Occipital lobe (tissue), 2 donors: Measurements from ENCODE around the gene RBP7. TPM values are rescaled to one million over a fixed set of nuclear protein-coding genes. Genes with fewer than 3 reads are reported as not detected.
"Not testable (repeated sequence)": the region's sequence is repeated elsewhere in the genome, so short reads cannot be mapped to it uniquely, and the experiment has no call there.

Experiments
- DNase-seq: peaks from one replicate; lab custom pipeline; 2025; lab: John Stamatoyannopoulos, UW
- total RNA-seq: library from RNA; depleted of rRNA; stranded (reverse); fragments of >200 nt; gene quantifications from one replicate; pipeline ENCODE4 v1.2.3, GENCODE V29; 2014

The RBP7 gene
- total RNA-seq, 1 donor from 2014 or later = not detected

DNA sequence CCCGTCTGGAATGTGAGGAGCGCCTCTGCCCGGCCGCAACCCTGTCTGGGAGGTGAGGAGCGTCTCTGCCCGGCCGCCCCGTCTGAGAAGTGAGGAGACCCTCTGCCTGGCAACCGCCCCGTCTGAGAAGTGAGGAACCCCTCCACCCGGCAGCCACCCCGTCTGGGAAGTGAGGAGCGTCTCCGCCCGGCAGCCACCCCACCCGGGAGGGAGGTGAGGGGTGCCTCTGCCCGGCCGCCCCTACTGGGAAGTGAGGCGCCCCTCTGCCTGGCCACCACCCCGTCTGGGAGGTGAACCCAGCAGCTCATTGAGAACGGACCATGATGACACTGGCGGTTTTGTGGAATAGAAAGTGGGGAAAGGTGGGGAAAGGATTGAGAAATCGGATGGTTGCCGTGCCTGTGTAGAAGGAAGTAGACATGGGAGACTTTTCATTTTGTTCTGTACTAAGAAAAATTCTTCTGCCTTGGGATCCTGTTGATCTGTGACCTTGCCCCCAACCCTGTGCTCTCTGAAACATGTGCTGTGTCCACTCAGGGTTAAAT is 32.0 kb downstream of the RBP7 start:
- DNase-seq = not testable (repeated sequence)

DNA sequence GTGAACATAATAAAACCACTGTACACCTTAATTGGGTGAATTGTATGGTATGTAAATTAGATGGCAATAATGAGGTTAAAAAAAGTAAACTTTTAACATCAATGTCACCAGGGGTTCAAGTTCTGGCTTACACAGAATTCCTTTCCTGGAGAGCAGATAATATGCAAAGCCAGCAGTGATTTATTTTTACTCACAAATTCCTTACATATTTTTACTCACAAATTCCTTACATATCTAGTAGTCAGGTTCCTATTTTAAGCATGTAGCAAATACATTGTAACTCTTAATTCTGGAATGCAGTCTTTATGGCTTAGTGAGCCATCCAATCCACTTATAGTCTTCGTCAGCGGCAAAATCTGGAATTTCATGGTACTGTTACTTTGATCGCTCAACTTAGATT is 34.4 kb downstream of the RBP7 start:
- DNase-seq = no peak

DNA sequence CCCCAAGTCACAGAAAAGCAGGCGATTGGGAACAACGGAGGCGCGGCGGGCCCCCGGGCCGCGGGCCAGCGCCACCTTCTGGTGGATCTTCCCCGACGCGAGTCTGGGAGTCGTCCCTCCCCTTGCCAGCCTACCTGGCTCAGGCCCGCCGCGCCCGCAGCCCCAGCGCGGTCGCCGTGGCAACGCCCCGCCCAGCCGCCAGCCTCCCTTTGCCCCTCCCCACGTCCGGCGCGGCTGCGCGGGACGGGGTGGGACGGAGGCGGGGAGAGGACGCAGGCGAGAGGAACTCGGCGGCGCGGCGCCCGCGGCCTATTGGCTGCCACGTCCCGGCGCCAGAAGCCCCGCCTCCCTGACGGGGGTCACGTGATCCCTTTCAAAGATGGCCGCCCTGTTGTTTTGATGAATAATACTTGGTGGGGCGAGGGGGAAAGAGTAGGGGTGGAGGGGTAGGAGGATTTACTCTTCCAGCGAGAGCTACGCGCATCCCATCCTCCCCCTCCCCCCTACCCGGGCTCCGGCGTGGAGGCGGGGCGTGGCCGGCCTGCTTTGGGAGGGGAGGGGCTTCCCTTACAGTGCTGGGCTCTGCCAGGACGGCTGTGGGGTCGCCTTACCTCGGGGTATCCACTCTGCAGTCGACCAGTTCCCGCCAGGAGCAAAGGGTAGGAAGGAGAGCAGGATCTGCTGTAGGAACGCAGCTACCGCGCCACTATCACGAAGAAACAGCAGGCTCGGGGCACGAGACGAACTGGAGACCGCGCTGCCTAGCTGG is 35.7 kb downstream of the RBP7 start, which contains the start of gene UBE4B:
Gene UBE4B, plus strand, starts transcription at position 369 of the 769 bp plus-strand sequence. CDS start 713 bp downstream, outside the sequence.
- peak; percentile 98 for DNase-seq

DNA sequence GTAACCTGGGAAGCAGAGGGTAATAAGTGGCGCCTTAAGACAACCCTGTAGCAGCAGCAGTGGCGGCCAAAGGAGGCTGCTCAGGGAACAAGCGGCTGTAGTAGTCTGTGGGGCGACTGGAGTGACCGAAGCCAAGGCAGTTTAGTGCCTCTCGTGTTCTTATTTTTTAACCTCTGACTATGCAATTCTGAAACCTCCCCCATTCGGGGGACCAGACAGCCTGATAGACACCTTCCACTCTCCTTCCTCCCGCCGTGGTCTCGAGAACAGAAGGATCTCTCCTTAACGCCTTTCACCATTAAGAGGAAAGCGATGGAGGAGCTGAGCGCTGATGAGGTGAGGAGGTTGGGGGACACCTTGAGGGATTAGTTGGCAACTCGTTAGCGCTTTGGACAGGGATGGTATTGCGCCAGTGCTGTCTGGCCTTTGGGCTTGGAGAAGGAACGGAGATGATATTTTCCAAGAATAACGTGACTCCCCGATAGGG is 36.4 kb downstream of the RBP7 start:
- peak; percentile 72 for DNase-seq

DNA sequence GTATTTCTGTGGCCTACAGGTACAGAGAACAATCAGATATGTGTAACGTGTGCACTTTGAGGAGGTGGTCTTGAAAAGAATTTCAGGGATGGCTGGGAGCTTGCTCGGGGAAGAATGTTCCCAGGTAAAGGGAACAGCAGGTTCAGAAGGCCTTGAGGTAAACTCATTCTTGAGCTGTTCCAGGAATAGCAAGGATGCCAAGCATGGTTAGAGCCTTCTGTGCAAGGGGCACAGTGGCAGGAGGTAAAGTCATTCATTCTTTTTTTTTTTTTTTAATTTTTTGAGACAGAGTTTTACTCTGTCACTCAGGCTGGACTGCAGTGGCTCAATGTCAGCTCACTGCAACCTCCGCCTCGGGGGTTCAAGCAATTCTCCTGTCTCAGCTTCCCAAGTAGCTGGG is 45.7 kb downstream of the RBP7 start:
- no peak for DNase-seq

DNA sequence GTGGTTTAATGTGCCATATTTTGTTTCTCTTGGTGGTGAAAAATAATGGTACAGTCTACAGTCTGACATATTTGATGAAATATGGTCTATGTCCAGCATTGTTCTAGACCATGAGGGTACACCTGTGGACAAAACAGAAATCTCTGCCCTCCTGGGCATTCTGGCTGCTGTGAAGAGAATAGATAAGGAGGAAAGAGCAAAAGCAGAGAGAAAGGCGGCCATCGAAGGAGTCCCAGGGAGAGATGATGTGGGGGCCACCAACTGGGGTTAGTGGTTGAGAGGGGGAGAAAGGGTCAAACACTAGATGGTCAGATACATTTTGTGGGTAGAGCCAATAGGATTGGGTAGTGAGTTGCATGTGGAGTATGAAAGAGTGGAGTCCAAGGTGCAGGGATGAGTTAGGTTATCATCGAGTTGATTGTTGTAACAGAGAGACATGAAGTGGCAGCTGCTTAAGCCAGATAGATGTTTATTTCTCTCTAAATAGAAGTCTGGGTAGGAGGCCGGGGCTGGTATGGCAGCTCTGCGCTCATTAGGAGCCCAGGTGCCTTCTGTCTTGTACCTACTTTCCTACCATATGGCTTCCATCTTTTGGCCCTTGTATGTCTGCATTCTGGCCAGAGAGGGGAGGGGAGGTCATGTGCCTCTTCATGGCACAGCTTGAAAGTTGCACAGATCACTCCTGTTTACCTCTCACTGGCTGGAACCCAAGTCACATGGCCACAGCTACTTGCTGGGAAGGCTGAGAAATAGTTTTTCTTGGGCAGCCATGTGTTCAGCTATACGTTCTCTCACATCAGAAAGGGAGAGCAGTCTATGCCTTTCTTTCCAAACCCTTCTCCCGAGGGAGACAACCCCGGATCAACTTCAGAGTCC is 48.7 kb downstream of the RBP7 start:
- DNase-seq = no peak

DNA sequence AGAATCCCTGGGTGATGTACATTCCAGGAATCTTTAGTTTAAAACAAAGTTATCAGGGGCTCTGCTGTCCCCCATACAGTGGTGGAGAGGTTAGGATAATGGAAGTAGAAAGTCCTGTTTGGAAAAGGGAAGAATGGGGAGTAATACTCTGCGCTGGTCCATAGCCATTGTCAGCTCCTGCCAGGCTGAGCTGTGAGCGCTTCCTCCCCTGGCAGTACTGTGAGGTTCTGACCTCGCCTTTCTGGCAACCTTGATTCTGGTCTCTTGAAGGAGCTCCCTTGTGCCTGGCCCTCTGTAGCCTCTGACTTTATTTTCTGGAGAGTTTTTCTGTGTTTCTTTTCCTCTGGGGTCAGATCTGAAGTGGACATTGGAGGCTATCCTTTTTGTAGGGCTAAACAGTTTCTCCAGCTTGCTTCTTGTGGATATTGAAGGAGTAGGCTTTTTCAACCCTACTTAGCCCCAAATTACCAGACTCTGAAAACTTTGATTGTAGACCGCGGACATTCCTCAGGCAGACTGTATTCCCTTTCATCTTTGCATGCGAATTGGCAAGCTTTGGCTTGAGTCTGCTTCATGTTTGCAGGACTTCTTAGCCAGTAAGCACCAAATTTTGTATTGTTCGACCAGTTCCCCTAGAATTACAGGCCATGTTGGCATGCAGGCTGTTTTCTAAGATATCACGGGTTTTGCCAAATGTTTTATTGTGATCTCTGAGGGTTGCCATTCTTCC is 49.5 kb downstream of the RBP7 start:
- DNase-seq = no peak

DNA sequence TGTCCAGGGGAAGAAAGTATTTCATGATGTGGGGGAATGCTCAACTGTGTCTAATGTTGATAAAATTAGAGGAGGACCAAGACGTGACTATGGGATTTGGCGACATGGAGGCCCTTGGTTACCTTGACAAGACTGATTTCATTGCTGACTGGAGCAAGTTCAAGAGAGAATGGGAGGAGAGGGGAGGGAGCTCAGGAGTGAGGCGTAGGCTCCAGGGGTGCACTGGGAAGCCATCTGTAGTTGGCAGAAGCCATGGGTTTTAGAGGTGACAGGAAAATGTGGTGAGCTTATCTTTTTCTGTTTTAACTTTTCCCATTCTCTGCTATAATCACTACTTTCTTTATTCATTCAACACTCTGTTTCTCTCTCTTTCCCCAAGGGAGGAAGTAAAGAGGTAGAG is 51.6 kb downstream of the RBP7 start:
- DNase-seq = no peak

DNA sequence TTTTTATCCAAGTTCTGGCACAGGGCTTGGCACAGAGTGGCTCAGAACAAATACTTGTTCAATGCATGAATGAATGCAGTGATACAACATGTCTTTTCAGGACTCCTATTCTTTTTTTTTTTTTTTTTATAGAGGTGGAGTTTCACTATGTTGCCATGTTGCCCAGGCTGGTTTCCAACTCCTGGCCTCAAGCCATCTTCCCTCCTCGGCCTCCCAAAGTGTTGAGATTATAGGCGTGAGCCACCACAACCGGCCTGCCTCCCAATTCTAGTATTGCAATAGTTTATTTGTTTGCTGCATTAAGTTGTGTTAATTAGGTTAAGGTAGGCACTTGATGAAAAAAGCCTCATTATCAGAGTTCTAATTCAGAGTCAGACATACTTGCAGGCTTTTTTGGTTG is 53.6 kb downstream of the RBP7 start:
- DNase-seq = no peak

DNA sequence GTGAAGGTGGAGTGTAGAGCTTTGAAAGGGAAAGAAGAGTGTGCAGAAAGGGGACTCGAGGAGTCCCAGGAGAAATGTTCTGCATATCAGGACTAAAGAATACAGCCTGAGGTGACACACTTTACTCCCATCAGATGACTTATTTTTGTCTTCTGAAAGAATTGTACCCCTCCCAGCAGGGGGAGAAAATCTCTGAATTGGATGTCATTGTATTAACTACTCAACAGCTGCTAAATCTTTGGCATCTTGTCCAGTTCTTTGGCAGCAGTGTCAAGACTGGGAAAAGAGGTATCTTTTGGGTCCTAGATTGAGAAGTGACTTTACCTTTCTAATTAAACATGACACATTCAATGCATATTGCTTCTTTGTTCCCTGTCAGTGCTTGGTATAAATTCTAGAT is 54.6 kb downstream of the RBP7 start:
- no peak for DNase-seq

DNA sequence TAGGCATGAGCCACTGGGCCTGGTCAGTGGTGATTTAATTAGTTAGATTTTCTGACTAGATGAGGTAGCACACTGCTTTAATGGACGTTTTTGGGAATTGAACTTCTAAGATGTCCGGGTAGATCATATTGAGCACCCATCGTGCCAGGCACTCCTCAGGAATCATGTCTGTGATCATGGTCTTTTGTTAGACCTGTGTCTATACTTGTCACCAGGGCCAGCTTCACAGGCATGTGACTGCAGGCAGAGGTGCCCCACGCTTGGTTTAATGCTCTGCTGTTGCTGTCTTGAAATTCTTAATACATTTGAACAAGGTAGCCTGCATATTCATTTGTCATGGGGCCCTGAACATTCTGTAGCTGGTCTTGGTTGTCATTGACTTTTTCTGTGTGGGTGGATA is 55.3 kb downstream of the RBP7 start:
- no peak for DNase-seq

DNA sequence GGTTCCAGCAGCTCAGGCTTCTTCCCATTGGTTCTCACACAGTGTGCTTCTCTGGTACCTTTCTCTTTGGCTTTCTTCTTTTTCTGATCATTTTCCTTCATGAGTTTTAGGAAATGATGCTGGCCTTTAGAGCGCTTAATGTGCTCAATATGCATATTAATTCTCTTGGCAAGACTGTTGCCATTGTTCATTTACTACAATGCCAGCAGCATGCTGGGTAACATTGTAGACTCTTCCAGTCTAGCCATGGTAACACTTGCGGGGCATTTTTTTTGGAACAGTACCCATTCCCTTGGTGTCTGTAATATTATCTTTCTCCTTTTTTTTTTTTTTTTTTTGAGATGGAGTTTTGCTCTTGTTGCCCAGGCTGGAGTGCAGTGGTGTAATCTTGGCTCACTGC is 57.4 kb downstream of the RBP7 start:
- DNase-seq = no peak

DNA sequence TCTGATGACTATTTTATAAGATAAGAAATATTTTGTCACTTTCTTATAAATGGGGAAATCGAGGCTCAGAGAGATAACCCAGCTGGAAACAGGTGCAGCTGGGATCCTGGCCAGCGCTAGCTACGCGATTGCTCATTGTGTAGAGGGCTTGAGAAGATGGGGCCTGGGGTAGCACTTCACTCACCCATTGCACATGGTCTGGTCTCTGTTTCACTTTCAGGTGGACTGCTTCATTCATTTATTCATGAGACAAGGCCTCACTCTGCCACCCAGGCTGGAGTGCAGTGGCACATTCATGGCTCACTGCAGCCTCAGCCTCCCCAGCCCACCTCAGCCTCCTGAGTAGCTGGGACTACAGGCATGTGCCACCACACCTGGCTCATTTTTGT is 59.6 kb downstream of the RBP7 start:
- DNase-seq = no peak

DNA sequence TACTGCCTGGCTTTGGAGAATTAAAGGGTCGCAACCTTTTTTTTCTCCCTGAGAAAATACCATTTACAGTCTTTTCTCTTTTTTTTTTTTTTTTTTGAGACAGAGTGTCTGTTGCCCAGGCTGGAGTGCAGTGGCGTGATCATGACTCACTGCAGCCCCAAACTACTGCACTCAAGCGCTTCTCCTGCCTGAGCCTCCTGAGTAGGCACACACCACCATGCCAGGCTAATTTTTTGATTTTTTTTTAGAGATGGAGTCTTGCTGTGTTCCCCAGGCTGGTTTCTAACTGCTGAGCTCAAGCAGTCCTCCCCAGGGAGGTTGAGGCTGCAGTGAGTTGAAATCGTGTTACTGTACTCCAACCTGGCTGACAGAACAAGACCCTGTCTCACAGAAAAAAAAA is 60.3 kb downstream of the RBP7 start:
- DNase-seq = no peak

DNA sequence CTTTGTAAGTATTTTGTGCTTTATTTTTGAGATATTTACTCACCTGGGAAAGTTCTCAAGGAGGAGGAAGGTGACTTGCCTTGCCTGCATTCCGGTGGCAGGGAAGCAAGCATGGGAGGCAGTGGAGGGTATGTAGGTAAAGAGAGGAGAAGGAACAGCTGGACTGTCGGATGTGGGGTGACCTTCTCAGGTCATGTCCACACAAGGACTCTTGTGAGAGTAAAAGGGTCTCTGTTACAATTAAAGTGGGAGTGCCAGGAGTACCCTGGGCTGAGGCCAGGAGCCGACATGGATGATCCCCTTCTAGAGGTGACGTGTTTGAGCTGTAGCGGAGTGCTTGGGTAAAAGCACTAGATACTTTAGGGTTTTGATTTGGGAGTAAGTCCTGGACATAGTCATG is 60.8 kb downstream of the RBP7 start:
- DNase-seq = no peak

DNA sequence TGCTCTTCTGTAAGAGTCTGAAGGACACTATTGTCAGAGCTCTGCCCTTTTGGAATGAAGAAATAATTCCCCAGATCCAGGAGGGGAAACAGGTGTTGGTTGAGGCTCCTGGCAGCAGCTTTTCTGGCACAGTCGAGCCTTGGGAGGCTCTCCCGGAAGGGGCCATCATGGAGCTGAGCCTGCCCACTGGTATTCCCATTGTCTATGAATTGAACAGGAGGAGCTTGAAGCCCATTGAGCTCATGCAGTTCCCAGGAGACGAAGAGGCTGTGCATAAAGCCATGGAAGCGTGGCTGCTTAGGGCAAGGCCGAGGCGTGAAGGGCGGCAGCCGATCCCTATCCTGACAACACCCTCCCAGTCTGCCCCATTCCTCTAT is 62.3 kb downstream of the RBP7 start:
- no peak for DNase-seq

DNA sequence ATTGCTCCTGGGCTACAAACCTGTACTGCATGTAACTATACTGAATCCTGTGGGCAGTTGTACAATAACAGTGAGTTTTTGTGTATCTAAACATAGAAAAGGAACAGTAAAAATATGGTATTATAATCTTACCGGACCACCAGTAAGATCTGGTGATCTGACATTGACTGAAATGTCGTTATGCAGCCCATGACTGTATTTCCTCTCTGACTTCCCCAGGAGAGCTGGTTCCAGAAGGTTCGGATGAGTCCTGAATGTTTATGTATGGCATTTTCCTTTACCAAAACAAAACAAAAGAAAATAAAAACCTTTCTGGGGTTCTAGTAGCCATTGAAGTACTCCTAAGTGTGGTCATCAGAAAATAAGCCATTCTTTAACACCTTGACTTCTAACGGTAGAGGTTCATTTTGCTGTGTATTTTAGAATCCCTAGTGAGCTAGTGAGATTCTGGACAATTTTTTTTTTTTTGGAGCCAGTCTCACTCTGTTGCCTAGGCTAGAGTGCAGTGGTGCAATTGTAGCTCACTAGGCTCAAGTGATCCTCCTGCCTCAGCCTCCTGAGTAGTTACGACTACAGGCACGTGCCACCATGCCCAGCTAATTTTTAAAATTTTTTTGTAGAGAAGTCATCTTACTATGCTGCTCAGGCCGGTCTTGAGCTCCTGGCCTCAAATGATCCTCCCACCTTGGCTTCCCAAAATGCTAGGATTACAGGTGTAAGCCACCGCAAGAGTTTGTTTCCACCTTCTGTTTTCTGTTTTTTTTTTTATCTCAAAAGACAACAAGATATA is 63.5 kb downstream of the RBP7 start:
- no peak for DNase-seq

DNA sequence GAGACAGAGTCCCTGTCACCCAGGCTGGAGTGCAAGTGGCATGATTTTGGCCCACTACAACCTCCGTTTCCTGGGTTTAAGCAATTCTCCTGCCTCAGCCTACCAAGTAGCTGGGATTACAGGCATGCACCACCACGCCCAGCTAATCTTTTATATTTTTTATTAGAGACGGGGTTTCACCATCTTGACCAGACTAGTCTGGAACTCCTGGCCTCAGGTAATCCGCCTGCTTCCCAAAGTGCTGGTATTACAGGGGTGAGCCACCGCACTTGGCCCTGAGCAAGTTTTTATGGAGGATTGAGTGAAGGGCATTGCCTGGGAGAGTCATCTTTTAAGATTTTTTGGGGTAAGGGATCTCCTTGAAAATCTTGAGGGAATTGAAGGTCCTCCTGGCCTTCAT is 64.2 kb downstream of the RBP7 start:
- no peak for DNase-seq

DNA sequence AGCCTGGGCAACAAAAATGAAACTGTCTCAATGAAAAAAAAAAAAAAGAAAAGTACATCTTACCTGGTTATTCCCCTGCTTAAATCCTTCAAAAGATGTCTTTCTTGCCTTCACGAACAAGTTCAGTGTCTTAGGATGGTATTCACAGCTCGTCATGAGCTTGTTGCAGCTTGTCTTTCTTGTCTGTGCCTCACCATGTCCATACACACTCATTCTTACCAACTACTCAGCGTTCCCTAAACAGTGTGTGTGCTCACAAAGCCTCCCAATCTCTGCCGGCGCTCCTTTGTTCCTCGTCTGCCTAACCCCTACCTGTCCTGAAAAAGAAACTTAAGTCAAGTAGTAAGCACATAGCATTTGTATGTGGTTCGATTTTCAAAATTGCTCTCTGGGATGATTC is 66.8 kb downstream of the RBP7 start:
- no peak for DNase-seq

DNA sequence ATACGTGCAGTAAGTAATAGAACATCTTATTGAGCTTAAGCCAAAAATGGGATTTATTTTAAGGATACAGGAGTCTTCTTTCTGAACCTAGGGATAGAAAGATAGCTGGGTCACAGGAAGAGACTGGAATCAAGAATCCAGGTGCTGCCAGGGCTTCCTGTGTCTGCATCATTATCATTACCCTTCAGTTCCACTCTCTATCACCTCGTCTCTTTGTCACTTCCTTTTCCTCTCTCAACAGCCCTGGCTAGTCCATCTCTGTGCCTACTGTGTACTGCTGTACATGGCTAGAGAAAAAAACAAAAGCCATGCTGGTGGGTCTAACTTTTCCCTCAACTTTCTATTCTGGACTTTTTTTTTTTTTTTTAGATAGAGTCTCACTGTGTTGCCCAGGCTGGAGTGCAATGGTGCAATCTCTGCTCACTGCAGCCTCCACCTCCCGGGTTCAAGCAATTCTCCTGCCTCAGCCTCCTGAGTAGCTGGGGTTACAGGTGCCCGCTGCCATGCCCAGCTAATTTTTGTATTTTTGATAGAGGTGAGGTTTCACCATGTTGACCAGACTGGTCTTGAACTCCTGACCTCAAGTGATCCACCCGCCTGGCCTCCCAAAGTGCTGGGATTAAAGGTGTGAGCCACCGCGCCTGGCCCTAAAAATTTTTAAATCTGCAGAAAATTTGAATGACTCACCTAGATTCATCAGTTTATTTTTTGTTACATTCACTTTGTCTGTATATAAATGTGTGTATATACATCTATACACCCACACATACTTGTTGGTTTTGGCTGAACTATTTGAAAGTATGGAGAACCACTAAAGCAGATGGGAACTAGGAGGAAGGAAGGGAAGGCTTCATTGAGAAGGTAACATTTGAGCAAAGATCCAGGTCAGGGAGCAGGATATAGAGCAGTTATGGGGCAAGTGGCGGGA is 67.7 kb downstream of the RBP7 start:
- no peak for DNase-seq
